Small intestine (tissue), 7 donors: ENCODE results near the gene NEMP1. TPM values are rescaled to one million over a fixed set of nuclear protein-coding genes. Genes with fewer than 3 reads are reported as not detected.

Experiments
- DNase-seq, 2 donors: peaks; one replicate each; pipeline versions ENCODE4 v3.0.0 to v3.0.0-alpha.2; 2013
- FAIRE-seq: peaks from 2 replicates; lab custom pipeline; 2012; peaks lifted over from hg19 to GRCh38; lab: Jason Lieb, UNC
- H3K27ac ChIP-seq, 3 donors: one replicate each; pipeline ENCODE4 v1.5.1; 2013; ENCODE audit warnings: low read length in 2 of 3, mild to moderate bottlenecking in 2 of 3, control low read depth in 1 of 3, inconsistent platforms in 1 of 3, low read depth in 1 of 3, moderate library complexity in 1 of 3
- H3K27me3 ChIP-seq, 3 donors: one replicate each; pipeline ENCODE4 v1.6.1; 2013; ENCODE audit warnings: low read length in 3 of 3, inconsistent platforms in 1 of 3; ENCODE audit not compliant: control insufficient read depth in 3 of 3, insufficient read depth in 3 of 3
- H3K36me3 ChIP-seq, 3 donors: one replicate each; pipeline ENCODE4 v1.6.1; 2013; ENCODE audit warnings: low read length in 3 of 3, inconsistent platforms in 1 of 3, low read depth in 1 of 3, mild to moderate bottlenecking in 1 of 3, moderate library complexity in 1 of 3; ENCODE audit not compliant: control insufficient read depth in 3 of 3, insufficient read depth in 2 of 3
- H3K4me1 ChIP-seq, 3 donors: one replicate each; pipeline ENCODE4 v1.6.1; 2013; ENCODE audit warnings: low read length in 2 of 3, inconsistent platforms in 1 of 3, low read depth in 1 of 3, mild to moderate bottlenecking in 1 of 3, moderate library complexity in 1 of 3; ENCODE audit not compliant: control insufficient read depth in 3 of 3, insufficient read depth in 2 of 3
- H3K4me3 ChIP-seq, 3 donors: one replicate each; pipeline ENCODE4 v1.5.1; 2013; ENCODE audit warnings: low read length in 3 of 3, control low read depth in 1 of 3, inconsistent platforms in 1 of 3, low read depth in 1 of 3, mild to moderate bottlenecking in 1 of 3, moderate library complexity in 1 of 3
- H3K9me3 ChIP-seq, 2 donors: one replicate each; pipeline ENCODE4 v1.6.1; 2013; ENCODE audit warnings: low read depth in 1 of 2, low read length in 1 of 2; ENCODE audit not compliant: control insufficient read depth in 2 of 2, insufficient read depth in 1 of 2
- WGBS, 3 donors: extraction: QIAGEN DNeasy Blood & Tissue Kit; methylation state at CpG; one replicate each; pipeline ENCODE4 v1.1.7; 2013; 5-methylcytosine and 5-hydroxymethylcytosine counted together
- polyA plus RNA-seq, 4 donors: library from polyadenylated mRNA; stranded (reverse) in 3 of 4; unstranded in 1 of 4; fragments of 200-250 nt in 3 of 4; fragments of 120-200 nt in 1 of 4; gene quantifications; one replicate each; pipeline versions ENCODE4 v1.2.1 to v1.2.3, GENCODE V29; 2013
- donor health status: healthy with polysubstance abuse.
- donor health status: control.
- donor health status: control.
- donor health status: Bipolar disorder and iron deficiency.
- donor health status: healthy.

Gene NEMP1
- polyA plus RNA-seq, 4 donors: 0.45 to 11.6 (median 2.1) TPM

DNA sequence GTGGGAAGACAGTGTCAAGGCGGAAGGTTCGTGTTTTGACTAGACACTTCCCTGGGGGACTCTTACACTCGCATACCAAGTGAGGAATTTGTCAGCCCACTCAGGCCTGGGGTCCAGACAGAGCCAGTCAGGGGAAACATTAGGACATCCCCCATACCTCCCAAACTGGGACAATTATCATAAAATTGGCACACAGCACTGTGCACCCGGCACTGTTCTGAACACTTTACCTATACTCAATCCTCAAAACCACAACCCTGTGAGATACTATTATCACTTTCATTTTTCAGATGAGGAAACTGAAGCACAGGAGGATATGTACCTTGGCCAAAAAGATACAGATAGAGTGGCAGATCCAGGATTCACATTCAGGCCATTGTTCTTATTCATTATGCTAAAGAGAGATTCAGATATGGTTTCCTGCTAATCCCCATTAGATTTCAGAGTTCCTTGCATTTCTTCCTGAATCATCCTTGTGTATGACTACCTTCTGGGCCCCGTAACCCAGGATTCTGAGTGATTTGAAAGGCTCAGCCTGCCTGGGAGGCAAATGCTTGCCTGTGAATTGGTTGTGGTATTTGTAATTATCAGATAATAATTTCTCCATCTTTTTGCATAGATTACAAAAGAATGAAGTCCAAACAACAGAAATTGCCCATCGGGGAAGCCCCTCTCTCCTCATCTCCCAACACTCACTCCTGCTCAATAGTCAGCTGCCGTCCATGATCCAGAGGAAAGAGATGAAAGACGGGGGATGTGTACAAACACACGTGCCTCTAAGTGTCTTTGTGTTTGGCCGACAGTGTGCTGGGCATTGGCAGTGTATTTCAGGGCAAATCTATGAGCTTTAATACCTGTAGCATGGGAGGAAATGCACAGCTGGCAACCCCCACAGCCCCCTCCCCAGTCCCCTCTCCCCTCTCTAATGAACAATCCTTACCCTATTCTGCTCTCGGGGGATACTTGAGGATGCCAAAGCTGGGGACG, 66.9 kb downstream of the NEMP1 start:
- no peaks in the 10 kb centered on the region for H3K9me3 ChIP-seq
- FAIRE-seq: no peak
- WGBS, 3 donors: 77 to 82% (median 82%) methylated on average over 12 of the region's 12 CpGs
- peaks cover 0 to 5% (median 0%) of the 10 kb centered on the region in 3 donors for H3K36me3 ChIP-seq
- H3K27ac ChIP-seq: no peak overlapping the region
- peaks cover 2 to 16% (median 3%) of the 10 kb centered on the region in 3 donors for H3K4me1 ChIP-seq
- peaks cover 0 to 13% (median 0%) of the 10 kb centered on the region in 3 donors for H3K27me3 ChIP-seq
- DNase-seq: no peak
- H3K4me3 ChIP-seq: no peak overlapping the region

DNA sequence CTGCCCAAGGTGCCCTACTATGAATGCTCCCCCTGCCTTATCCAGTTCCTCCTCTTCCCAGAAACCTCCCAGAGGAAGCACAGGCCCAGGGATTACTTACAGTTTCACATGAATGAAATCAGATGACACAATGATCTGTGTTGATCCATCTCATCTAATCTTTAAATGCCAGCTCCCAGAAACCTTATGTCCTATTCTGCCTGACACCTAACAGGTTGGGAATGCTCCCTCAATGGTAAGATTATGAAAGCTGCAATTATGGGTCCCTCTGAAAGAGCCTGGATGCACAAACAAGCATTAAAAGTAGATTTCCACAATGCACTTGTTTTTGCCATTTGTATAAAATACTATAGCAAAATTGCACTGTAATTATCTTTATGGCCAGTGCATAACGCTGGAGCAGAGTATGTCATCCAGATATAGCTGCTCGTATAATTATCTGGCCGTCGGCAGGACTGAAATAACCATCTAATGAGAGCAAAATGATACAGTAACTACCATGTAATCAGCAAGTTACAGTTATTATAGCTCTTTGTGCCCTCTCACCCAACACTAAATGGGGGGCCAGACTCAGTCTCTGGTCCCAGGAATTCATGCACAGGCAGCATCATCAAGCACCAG, 67.9 kb downstream of the NEMP1 start:
- Histone ChIP-seq H3K4me3 (no peak overlapping the region), H3K27me3 (peaks cover 0 to 13% (median 0%) of the 10 kb centered on the region in 3 donors), H3K27ac (no peak overlapping the region), H3K9me3 (no peaks in the 10 kb centered on the region), H3K4me1 (peaks cover 3 to 19% (median 5%) of the 10 kb centered on the region in 3 donors), H3K36me3 (peaks cover 0 to 5% (median 0%) of the 10 kb centered on the region in 3 donors)
- 34 to 66% (median 59%) methylated on average over 4 of the region's 4 CpGs for WGBS, 3 donors
- DNase-seq: no peak
- no peak for FAIRE-seq

DNA sequence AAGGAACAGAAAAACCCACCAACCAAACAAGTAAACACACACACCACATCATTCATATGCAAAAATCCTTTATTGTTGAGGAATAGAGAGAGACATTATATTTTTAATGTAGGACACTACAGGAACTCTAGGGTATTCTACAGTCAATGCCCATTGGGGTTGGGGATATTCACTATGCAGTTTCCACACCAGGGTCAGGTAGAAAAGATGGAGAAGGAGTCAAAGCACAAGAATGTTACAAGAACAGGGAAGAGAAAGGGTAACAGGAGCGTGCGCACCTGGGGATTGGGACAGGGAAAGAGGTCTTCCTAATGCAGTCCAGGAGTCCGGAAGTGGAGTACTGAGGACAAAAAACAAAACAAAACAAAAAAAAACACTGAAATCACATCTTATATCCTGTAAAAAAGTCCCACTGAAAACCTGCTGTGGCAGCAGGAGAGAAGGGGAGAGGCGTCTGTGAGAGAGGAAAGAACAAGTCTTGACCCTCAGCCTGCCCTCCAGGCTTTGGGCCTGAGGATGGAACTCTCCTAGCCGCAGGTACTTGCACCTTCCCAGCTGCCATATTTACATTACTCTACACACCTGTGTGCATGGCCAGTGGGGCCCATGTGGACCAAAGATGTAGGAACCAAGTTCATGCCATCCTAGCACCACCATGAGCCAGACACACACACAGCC, 68.5 kb downstream of the NEMP1 start:
- DNase-seq (no peak), FAIRE-seq (no peak)
- H3K27ac ChIP-seq: no peak overlapping the region
- H3K4me1 ChIP-seq: peaks cover 3 to 22% (median 5%) of the 10 kb centered on the region in 3 donors
- no peaks in the 10 kb centered on the region for H3K9me3 ChIP-seq
- 90 to 93% (median 92%) methylated on average over 5 of the region's 5 CpGs for WGBS, 3 donors
- H3K36me3 ChIP-seq: peaks cover 0 to 5% (median 0%) of the 10 kb centered on the region in 3 donors
- peaks cover 0 to 10% (median 0%) of the 10 kb centered on the region in 3 donors for H3K27me3 ChIP-seq
- H3K4me3 ChIP-seq: no peak overlapping the region

DNA sequence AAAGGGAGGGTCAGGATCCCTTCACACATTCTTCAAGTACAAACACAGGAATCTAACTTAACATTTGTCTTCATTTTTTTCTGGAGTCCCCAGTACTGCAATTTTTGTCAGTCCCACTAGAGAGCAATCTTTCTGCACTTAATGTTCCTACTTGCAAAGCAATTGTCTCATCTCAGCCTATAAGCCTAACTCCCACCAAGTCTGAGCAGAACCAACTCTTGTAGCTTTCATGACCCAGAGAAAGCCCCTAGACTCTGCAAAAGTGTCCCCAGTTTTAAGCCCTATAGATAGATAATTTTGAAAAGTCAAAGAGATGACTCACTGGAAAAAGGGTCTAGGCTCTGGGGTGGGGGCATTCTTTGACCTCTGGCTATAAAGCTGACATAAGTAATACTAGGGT, 70.4 kb downstream of the NEMP1 start:
- H3K36me3 ChIP-seq: peaks cover 0 to 19% (median 2%) of the 10 kb centered on the region in 3 donors
- H3K27ac ChIP-seq: peak overlapping the region in 1 of 3 donors; percentile 8
- H3K4me1 ChIP-seq: peaks cover 3 to 24% (median 5%) of the 10 kb centered on the region in 3 donors
- H3K4me3 ChIP-seq: no peak overlapping the region
- no peaks in the 10 kb centered on the region for H3K27me3 ChIP-seq
- DNase-seq: peak; percentile 61 to 70
- FAIRE-seq: no peak
- H3K9me3 ChIP-seq: no peaks in the 10 kb centered on the region

DNA sequence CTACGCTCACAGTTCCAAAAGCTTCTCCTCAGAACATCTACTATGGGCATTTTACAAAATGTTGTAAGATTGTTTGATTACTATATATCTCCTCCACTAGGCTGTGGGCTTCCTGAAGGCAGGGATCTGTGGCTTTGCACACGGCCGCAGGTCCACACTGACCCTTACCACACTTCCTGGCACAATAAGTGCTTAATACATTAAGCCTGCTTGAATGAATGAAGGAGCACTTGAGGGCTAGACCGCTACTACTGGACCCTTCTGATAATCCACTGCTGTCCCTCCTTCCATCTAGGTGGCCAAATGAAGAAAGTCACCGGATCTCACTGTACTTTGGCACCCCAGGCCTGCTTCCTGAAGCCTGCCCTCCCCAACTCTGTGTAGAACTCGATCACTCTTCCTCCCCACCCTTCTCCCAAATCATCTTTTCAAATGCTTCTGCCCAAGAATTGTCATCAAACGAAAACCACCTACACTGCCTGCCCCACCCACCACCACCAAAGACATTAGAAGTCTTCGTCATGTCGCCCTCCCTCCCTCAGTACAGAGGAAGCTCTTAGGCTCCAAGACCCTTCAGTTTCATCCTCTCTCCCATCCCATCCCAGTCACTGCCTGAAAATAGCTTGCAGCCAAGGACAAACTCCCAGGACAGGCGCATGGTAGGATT, 71.6 kb downstream of the NEMP1 start:
- Histone ChIP-seq H3K4me1 (peaks cover 3 to 26% (median 5%) of the 10 kb centered on the region in 3 donors), H3K9me3 (no peaks in the 10 kb centered on the region), H3K27ac (peak overlapping the region in 1 of 3 donors; percentile 48), H3K36me3 (peaks cover 2 to 29% (median 3%) of the 10 kb centered on the region in 3 donors), H3K4me3 (peak overlapping the region in 2 of 3 donors; percentile 24 to 75), H3K27me3 (no peaks in the 10 kb centered on the region)
- FAIRE-seq (no peak), DNase-seq (no peak)
- WGBS, 3 donors: 41 to 52% (median 44%) methylated on average over 10 of the region's 10 CpGs

DNA sequence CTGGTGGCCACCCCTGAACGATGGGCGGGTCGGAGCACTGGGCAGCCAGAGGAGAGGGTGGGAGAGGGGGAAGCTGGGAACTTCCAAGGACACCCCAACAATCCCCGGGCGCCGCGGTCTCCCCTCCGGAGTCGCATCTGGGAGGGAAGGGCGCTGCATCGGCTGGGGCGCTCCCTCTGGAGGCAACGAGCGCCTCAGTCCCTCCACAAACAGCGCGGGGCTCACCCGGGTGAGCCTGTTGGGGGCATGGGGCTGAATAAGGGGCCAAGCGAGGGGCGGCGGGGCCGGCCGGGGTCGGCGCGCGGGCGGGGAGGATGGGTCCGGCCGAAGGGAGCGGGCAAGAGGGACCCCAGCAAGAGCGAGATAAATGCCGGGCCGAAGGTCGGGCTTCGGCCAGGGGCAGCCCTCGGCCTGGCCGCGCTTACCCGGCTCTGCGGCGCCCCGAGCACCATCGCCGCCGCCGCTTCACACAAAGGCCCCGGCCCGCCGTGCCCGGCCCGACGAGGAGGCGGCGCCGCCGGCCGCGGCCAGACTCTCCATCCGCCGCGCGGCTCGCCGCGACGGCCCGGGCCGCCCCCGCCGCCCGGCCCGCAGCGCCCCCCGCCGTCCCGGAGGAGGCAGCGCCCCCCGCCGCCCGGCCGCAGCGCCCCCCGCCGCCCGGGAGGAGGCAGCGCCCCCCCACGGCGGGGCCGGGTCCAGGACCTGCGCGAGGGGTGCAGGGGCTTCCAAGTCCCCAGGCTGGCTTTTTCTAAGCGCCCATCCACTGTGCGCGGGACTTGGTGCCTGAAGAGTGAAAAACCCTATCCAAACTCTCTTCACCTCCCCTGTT, 72.4 kb downstream of the NEMP1 start, which contains the start of gene ZBTB39:
Gene ZBTB39, minus strand, starts transcription at position 567 of the 829 bp plus-strand sequence. CDS start 1,629 bp downstream, outside the sequence.
- Histone ChIP-seq H3K4me1 (peaks cover 3 to 32% (median 5%) of the 10 kb centered on the region in 3 donors), H3K9me3 (no peaks in the 10 kb centered on the region), H3K27ac (peak within 1 kb of the TSS in 2 of 3 donors; percentile 48 to 56), H3K4me3 (peak within 1 kb of the TSS; percentile 75 to 77 (median 75)), H3K36me3 (peaks cover 2 to 36% (median 3%) of the 10 kb centered on the region in 3 donors), H3K27me3 (no peaks in the 10 kb centered on the region)
- DNase-seq: peak; percentile 54 to 80
- 0 to 1% (median 0%) methylated on average over 30 to 94 of the region's 94 CpGs for WGBS, 3 donors
- FAIRE-seq: no peak
